Heart left ventricle (tissue), 16 donors: Measurements from ENCODE around the gene SRP68. TPM values are rescaled to one million over a fixed set of nuclear protein-coding genes. Genes with fewer than 3 reads are reported as not detected.

Source experiments
- ATAC-seq, 4 donors: fragments of 200-7000 bp; cut with Tn5 transposase; one replicate each; pipeline ENCODE4 v1.9.1; 2020 to 2022; ENCODE audit warnings: moderate library complexity in 4 of 4, mild to moderate bottlenecking in 3 of 4, moderate number of reproducible peaks in 1 of 4
- DNase-seq, 5 donors: peaks; one replicate each; pipeline ENCODE4 v3.0.0-alpha.2; 2020
- H3K27ac ChIP-seq, 12 donors: fragments of 200-600 bp; sonication (generic) in 4 of 12; one replicate each; pipeline versions ENCODE4 v1.5.0 to v1.8.0; 2016 to 2022; ENCODE audit warnings: mild to moderate bottlenecking in 2 of 12
- H3K27me3 ChIP-seq, 9 donors: fragments of 200-600 bp; sonication (generic) in 2 of 9; one replicate each; pipeline versions ENCODE4 v1.5.1 to v1.8.0; 2016 to 2022; ENCODE audit warnings: mild to moderate bottlenecking in 3 of 9
- H3K36me3 ChIP-seq, 9 donors: fragments of 200-600 bp; sonication (generic) in 2 of 9; one replicate each; pipeline versions ENCODE4 v1.5.0 to v1.8.0; 2018 to 2022; ENCODE audit warnings: mild to moderate bottlenecking in 2 of 9
- H3K4me1 ChIP-seq, 12 donors: fragments of 200-600 bp; sonication (generic) in 4 of 12; one replicate each; pipeline versions ENCODE4 v1.5.0 to v1.8.0; 2016 to 2022; ENCODE audit warnings: mild to moderate bottlenecking in 3 of 12
- H3K4me3 ChIP-seq, 12 donors: fragments of 200-600 bp; sonication (generic) in 4 of 12; one replicate each; pipeline versions ENCODE4 v1.5.0 to v1.8.0; 2017 to 2022; ENCODE audit warnings: mild to moderate bottlenecking in 9 of 12, moderate library complexity in 4 of 12
- H3K9me3 ChIP-seq, 12 donors: fragments of 200-600 bp; sonication (generic) in 4 of 12; one replicate each; pipeline versions ENCODE4 v1.5.0 to v1.8.0; 2016 to 2022; ENCODE audit warnings: mild to moderate bottlenecking in 1 of 12
- CTCF ChIP-seq, 12 donors: fragments of 200-600 bp; sonication (generic) in 4 of 12; IDR thresholded peaks; one replicate each; pipeline versions ENCODE4 v1.5.0 to v1.8.0; 2018 to 2022; ENCODE audit warnings: antibody characterized with exemption in 12 of 12, mild to moderate bottlenecking in 5 of 12
- POLR2A ChIP-seq, 2 donors: fragments of 450-650 bp; IDR thresholded peaks; one replicate each; pipeline ENCODE4 v1.6.1; 2017; ENCODE audit warnings: antibody characterized with exemption in 2 of 2, mild to moderate bottlenecking in 2 of 2, moderate library complexity in 2 of 2
- whole genome bisulfite sequencing, 4 donors: extraction: QIAGEN DNeasy Blood & Tissue Kit in 2 of 4; methylation state at CpG; one replicate each; pipeline versions ENCODE4 v1.1.5 to v1.1.7; 2013 to 2018; 5-methylcytosine and 5-hydroxymethylcytosine counted together
- intact Hi-C, 10 donors: fragments of 100-400 bp; cut with DNase I; formaldehyde crosslinking; loops; one replicate each; pipeline versions ENCODE4 v1.11.1 to v1.14.2; 2022
- polyA plus RNA-seq, 2 donors: library from polyadenylated mRNA; stranded (reverse); fragments of 200-250 nt; gene quantifications; one replicate each; pipeline ENCODE4 v1.2.3, GENCODE V29; 2013
- total RNA-seq, 9 donors: library from RNA; depleted of rRNA in 2 of 9; stranded (reverse); fragments of >200 nt in 2 of 9; fragmentation: NEBNext Ultra II Directional in 3 of 9; extraction: Animal tissue kit (Norgen Biotek cat#: 25700) in 3 of 9; gene quantifications; one replicate each; pipeline versions ENCODE4 v1.1.0 to v1.2.4, GENCODE V29; 2016 to 2023
- donor health status: ischemic (EF 13 %, LVEDD 7.1; RV severe dilation, severe dysfunction).
- donor health status: healthy with polysubstance abuse.
- donor health status: DM: no; HTN: yes; CAD: no.
- donor health status: DM: no; HTN: no; CAD: no.
- donor health status: ischemic (EF 25% LVEDD 6.9; RV normal size, moderate dysfunction).
- donor health status: ischemic (EF 25% LVEDD 5.7; RV mildly dilated, moderate dysfunction).
- donor health status: healthy.
- donor health status: DM: yes; HTN: yes; CAD: no.
- donor health status: ischemic (EF 35%, LVEDD 5.7; RV mildly dilated, moderate dysfunction).
- donor health status: nonischemic (EF 11% LVEDD 7.7; RV severe dilation, severe dysfunction).
- donor health status: DM: yes; HTN: yes; CAD: no.
- donor health status: PGD.
- donor health status: ischemic (EF 29% LVEDD 5.4; RV normal size, mild dysfunction).
- donor health status: nonischemic (EF 23%, LVEDD 6.1; RV moderate dilation, normal function).

The SRP68 gene
- total and polyA plus RNA-seq, 11 donors = 26.8 to 80.0 (median 59.4) TPM

GRCh38 chr17:76033139-76033538, 39.2 kb downstream of the SRP68 start:
- H3K4me1 ChIP-seq = peaks cover 0 to 15% (median 5%) of the 10 kb centered on the region in 12 donors
- no peak for ATAC-seq

GRCh38 chr17:76032780-76033108, 39.6 kb downstream of the SRP68 start:
- 89 to 97% (median 95%) methylated on average over 5 of the region's 5 CpGs for WGBS, 4 donors
- no peak for DNase-seq
- intact Hi-C loops = no loop called here

More at GRCh38 chr17:76033139-76033538, 39.2 kb downstream of the SRP68 start:
- Histone ChIP-seq H3K27ac (peak overlapping the region in 1 of 12 donors; percentile 84), H3K9me3 (no peaks in the 10 kb centered on the region), H3K4me3 (no peak overlapping the region), H3K27me3 (no peaks in the 10 kb centered on the region), H3K36me3 (peaks cover 0 to 9% (median 2%) of the 10 kb centered on the region in 9 donors)
- no peak for DNase-seq
- intact Hi-C loops = no loop called here
- WGBS, 4 donors = 93 to 97% (median 96%) methylated on average over 6 of the region's 6 CpGs
- TF ChIP-seq POLR2A (IDR thresholded peaks at IDR 0.05) (no peak), CTCF (IDR thresholded peaks at IDR 0.05) (no peak)

GRCh38 chr17:76032073-76032779, 40.1 kb downstream of the SRP68 start:
- Histone ChIP-seq H3K4me3 (no peak overlapping the region), H3K4me1 (peaks cover 0 to 15% (median 5%) of the 10 kb centered on the region in 12 donors), H3K27ac (peak overlapping the region in 1 of 12 donors; percentile 84), H3K36me3 (peaks cover 0 to 2% (median 0%) of the 10 kb centered on the region in 9 donors), H3K27me3 (no peaks in the 10 kb centered on the region), H3K9me3 (no peaks in the 10 kb centered on the region)
- ATAC-seq = no peak
- DNase-seq = no peak
- TF ChIP-seq POLR2A (IDR thresholded peaks at IDR 0.05) (no peak), CTCF (IDR thresholded peaks at IDR 0.05) (no peak)
- 88 to 93% (median 91%) methylated on average over 20 of the region's 20 CpGs for WGBS, 4 donors
- intact Hi-C loops = no loop called here

More at GRCh38 chr17:76032780-76033108, 39.6 kb downstream of the SRP68 start:
- TF ChIP-seq CTCF (IDR thresholded peaks at IDR 0.05) (no peak), POLR2A (IDR thresholded peaks at IDR 0.05) (no peak)
- Histone ChIP-seq H3K27me3 (no peaks in the 10 kb centered on the region), H3K4me3 (no peak overlapping the region), H3K36me3 (peaks cover 0 to 5% (median 0%) of the 10 kb centered on the region in 9 donors), H3K27ac (peak overlapping the region in 1 of 12 donors; percentile 84), H3K9me3 (no peaks in the 10 kb centered on the region), H3K4me1 (peaks cover 0 to 15% (median 5%) of the 10 kb centered on the region in 12 donors)
- ATAC-seq = no peak

- H3K36me3 ChIP-seq = no peaks in the 10 kb centered on the region
- no peak for TF ChIP-seq POLR2A (IDR thresholded peaks at IDR 0.05)
- TF ChIP-seq CTCF (IDR thresholded peaks at IDR 0.05) = no peak
- DNase-seq (no peak), ATAC-seq (peak in 1 of 4 donors; percentile 13)
- intact Hi-C loops = no loop called here
- peak within 1 kb of the TSS in 1 of 12 donors; percentile 57 for H3K27ac ChIP-seq
- no peaks in the 10 kb centered on the region for H3K9me3 ChIP-seq
- no peaks in the 10 kb centered on the region for H3K27me3 ChIP-seq
- WGBS, 4 donors = 86 to 90% (median 89%) methylated on average over 8 to 24 of the region's 24 CpGs
- H3K4me1 ChIP-seq = peaks cover 0 to 10% (median 5%) of the 10 kb centered on the region in 12 donors
- no peak within 1 kb of the TSS for H3K4me3 ChIP-seq
Measured at GRCh38 chr17:76027159-76027839, 45.0 kb downstream of the SRP68 start, which contains the start of gene EVPL. Gene EVPL, minus strand, starts transcription at chr17:76027306. Its CDS starts 108 bp downstream, at chr17:76027198.
